Mammary epithelial cell (primary cell): ENCODE data around the gene PTTG1IP2.

ENCODE experiments used
- EZH2 ChIP-seq: IDR thresholded peaks from 2 replicates; pipeline ENCODE4 v1.6.1; 2012; ENCODE audit warnings: low read length, inconsistent platforms, borderline replicate concordance
- TF ChIP-seq, protein P1 (sequence below), 2 donors: IDR thresholded peaks in 1 of 2; conservative IDR thresholded peaks in 1 of 2; 2 replicates each; pipeline ENCODE4 v1.5.1; 2011 to 2012; ENCODE audit warnings: inconsistent platforms in 2 of 2, low read length in 2 of 2, mild to moderate bottlenecking in 2 of 2, control low read depth in 1 of 2, low read depth in 1 of 2; ENCODE audit not compliant: insufficient read depth in 1 of 2; ENCODE audit errors: extremely low read depth in 1 of 2

- TF ChIP-seq, protein P1, sequence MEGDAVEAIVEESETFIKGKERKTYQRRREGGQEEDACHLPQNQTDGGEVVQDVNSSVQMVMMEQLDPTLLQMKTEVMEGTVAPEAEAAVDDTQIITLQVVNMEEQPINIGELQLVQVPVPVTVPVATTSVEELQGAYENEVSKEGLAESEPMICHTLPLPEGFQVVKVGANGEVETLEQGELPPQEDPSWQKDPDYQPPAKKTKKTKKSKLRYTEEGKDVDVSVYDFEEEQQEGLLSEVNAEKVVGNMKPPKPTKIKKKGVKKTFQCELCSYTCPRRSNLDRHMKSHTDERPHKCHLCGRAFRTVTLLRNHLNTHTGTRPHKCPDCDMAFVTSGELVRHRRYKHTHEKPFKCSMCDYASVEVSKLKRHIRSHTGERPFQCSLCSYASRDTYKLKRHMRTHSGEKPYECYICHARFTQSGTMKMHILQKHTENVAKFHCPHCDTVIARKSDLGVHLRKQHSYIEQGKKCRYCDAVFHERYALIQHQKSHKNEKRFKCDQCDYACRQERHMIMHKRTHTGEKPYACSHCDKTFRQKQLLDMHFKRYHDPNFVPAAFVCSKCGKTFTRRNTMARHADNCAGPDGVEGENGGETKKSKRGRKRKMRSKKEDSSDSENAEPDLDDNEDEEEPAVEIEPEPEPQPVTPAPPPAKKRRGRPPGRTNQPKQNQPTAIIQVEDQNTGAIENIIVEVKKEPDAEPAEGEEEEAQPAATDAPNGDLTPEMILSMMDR (conservative IDR thresholded peaks at IDR 0.05 in 1 of 2, IDR thresholded peaks at IDR 0.05 in 1 of 2; ENCODE audit: extremely low read depth in 1 of 2, insufficient read depth in 1 of 2, low read depth in 1 of 2, low read length in 2 of 2), result no peak
- TF ChIP-seq EZH2, result no peak
These were observed 60.8 kb downstream of the PTTG1IP2 start for GRCh38 chr7:90530263-90530662.
